H1 (cell line): ENCODE data around the gene ENTPD2.

Source experiments
- ATF3 ChIP-seq: IDR thresholded peaks from 2 replicates; pipeline ENCODE4 v1.6.1; 2011; ENCODE audit warnings: low read depth, mild to moderate bottlenecking, low read length; ENCODE audit not compliant: insufficient read depth
- CEBPB ChIP-seq: IDR thresholded peaks from 2 replicates; pipeline ENCODE4 v1.6.1; 2012; ENCODE audit warnings: low read depth, low read length
- CTCF ChIP-seq, 3 experiments: IDR thresholded peaks; 1 replicate in 2 of 3; 2 replicates in 1 of 3; pipeline versions ENCODE4 v1.5.1 to v1.6.1; 2011; ENCODE audit warnings: low read length in 3 of 3, mild to moderate bottlenecking in 3 of 3, inconsistent platforms in 2 of 3, low read depth in 1 of 3, moderate library complexity in 1 of 3; ENCODE audit not compliant: insufficient read depth in 1 of 3; ENCODE audit errors: control extremely low read depth in 1 of 3
- MAX ChIP-seq: IDR thresholded peaks from 2 replicates; pipeline ENCODE4 v1.6.1; 2012; ENCODE audit warnings: inconsistent platforms
- POLR2A ChIP-seq, 2 experiments: IDR thresholded peaks; 1 replicate in 1 of 2; 2 replicates in 1 of 2; pipeline ENCODE4 v1.6.1; 2011; ENCODE audit warnings: low read depth in 2 of 2, low read length in 2 of 2, mild to moderate bottlenecking in 2 of 2; ENCODE audit errors: control extremely low read depth in 1 of 2
- POLR2AphosphoS5 ChIP-seq: IDR thresholded peaks from 2 replicates; pipeline ENCODE4 v1.6.1; 2011; ENCODE audit warnings: low read depth, low read length
- RFX5 ChIP-seq: IDR thresholded peaks from 2 replicates; pipeline ENCODE4 v1.6.1; 2011; ENCODE audit warnings: low read depth, low read length, improper control_type of control experiment, borderline replicate concordance
- SIN3A ChIP-seq, 2 experiments: IDR thresholded peaks in 1 of 2; conservative IDR thresholded peaks in 1 of 2; 2 replicates each; pipeline ENCODE4 v1.6.1; 2011 to 2012; ENCODE audit warnings: low read length in 2 of 2, improper control_type of control experiment in 1 of 2, low read depth in 1 of 2, mild to moderate bottlenecking in 1 of 2
- SUZ12 ChIP-seq: fragments of 200-600 bp; sonication (generic); IDR thresholded peaks from 2 replicates; pipeline ENCODE4 v1.6.1; 2012; ENCODE audit warnings: mild to moderate bottlenecking, inconsistent platforms, low read length, moderate library complexity, mixed read lengths

GRCh38 chr9:137076636-137077009 is 22.8 kb upstream of the ENTPD2 start:
- TF ChIP-seq CTCF (IDR thresholded peaks at IDR 0.05; ENCODE audit: control extremely low read depth in 1 of 3, insufficient read depth in 1 of 3, low read depth in 1 of 3, low read length in 3 of 3) (no peak), POLR2AphosphoS5 (no peak), SIN3A (conservative IDR thresholded peaks at IDR 0.05 in 1 of 2, IDR thresholded peaks at IDR 0.05 in 1 of 2; ENCODE audit: low read depth in 1 of 2, low read length in 2 of 2) (no peak), ATF3 (no peak), CEBPB (no peak), MAX (no peak), SUZ12 (no peak), POLR2A (IDR thresholded peaks at IDR 0.05; ENCODE audit: control extremely low read depth in 1 of 2, low read depth in 2 of 2, low read length in 2 of 2) (no peak), RFX5 (no peak)
